HepG2 (cell line): ENCODE results near the gene SMPD1. TPM values are rescaled to one million over a fixed set of nuclear protein-coding genes. Genes with fewer than 3 reads are reported as not detected.

Source experiments
- CHCHD3 ChIP-seq: sonication (generic); formaldehyde crosslinking; IDR thresholded peaks from 2 replicates; pipeline ENCODE4 v1.8.0; 2022; ENCODE audit warnings: mild to moderate bottlenecking, missing genetic modification reagents, moderate library complexity
- CSRNP1 ChIP-seq: sonication (generic); formaldehyde crosslinking; IDR thresholded peaks from 2 replicates; pipeline ENCODE4 v1.8.1; 2023; ENCODE audit warnings: mild to moderate bottlenecking, missing genetic modification reagents
- ELF3 ChIP-seq: IDR thresholded peaks from 2 replicates; pipeline ENCODE4 v1.6.1; 2016; ENCODE audit warnings: missing genetic modification reagents, missing compliant biosample characterization
- GPN1 ChIP-seq: sonication (generic); formaldehyde crosslinking; IDR thresholded peaks from 2 replicates; pipeline ENCODE4 v1.5.1; 2020; ENCODE audit warnings: missing genetic modification reagents, borderline replicate concordance
- KAT7 ChIP-seq: IDR thresholded peaks from 2 replicates; pipeline ENCODE4 v1.6.1; 2018; ENCODE audit warnings: borderline replicate concordance, missing compliant biosample characterization
- MAFF ChIP-seq: IDR thresholded peaks from 2 replicates; pipeline ENCODE4 v1.6.1; 2011; ENCODE audit warnings: low read depth, low read length, improper control_type of control experiment
- NR3C1 ChIP-seq: sonication (generic); formaldehyde crosslinking; IDR thresholded peaks from 2 replicates; pipeline ENCODE4 v1.4.0; 2020; ENCODE audit warnings: missing genetic modification reagents
- PAF1 ChIP-seq: IDR thresholded peaks from 2 replicates; pipeline ENCODE4 v1.6.1; 2016; ENCODE audit warnings: missing genetic modification reagents, missing compliant biosample characterization
- POLR2AphosphoS5 ChIP-seq: IDR thresholded peaks from 2 replicates; pipeline ENCODE4 v1.6.1; 2012; ENCODE audit warnings: low read depth, low read length
- RARA ChIP-seq: IDR thresholded peaks from 2 replicates; pipeline ENCODE4 v1.6.1; 2016; ENCODE audit warnings: missing genetic modification reagents, missing compliant biosample characterization
- RBFOX2 ChIP-seq: fragments of 200-400 bp; formaldehyde crosslinking; IDR thresholded peaks from 2 replicates; pipeline ENCODE4 v1.6.1; 2017; ENCODE audit warnings: low read depth, mild to moderate bottlenecking, low read length
- SMYD3 ChIP-seq: sonication (generic); formaldehyde crosslinking; IDR thresholded peaks from 2 replicates; pipeline ENCODE4 v1.8.1; 2023; ENCODE audit warnings: mild to moderate bottlenecking, missing genetic modification reagents
- SNAPC5 ChIP-seq: sonication (generic); formaldehyde crosslinking; IDR thresholded peaks from 2 replicates; pipeline ENCODE4 v1.8.1; 2023; ENCODE audit warnings: mild to moderate bottlenecking, missing genetic modification reagents, borderline replicate concordance
- TAF1 ChIP-seq: sonication (generic); formaldehyde crosslinking; IDR thresholded peaks from 2 replicates; pipeline ENCODE4 v1.4.0; 2020; ENCODE audit warnings: missing genetic modification reagents
- TCF7 ChIP-seq: sonication (generic); IDR thresholded peaks from 2 replicates; pipeline ENCODE4 v1.6.1; 2016; ENCODE audit warnings: antibody characterized with exemption, low read depth
- ZFP37 ChIP-seq: sonication (generic); formaldehyde crosslinking; IDR thresholded peaks from 2 replicates; pipeline ENCODE4 v1.4.0; 2020; ENCODE audit warnings: missing genetic modification reagents, borderline replicate concordance
- ZNF224 ChIP-seq: sonication (generic); formaldehyde crosslinking; IDR thresholded peaks from 2 replicates; pipeline ENCODE4 v1.5.0; 2020; ENCODE audit warnings: mild to moderate bottlenecking, missing genetic modification reagents
- ZNF232 ChIP-seq: sonication (generic); formaldehyde crosslinking; IDR thresholded peaks from 2 replicates; pipeline ENCODE4 v1.4.0; 2020; ENCODE audit warnings: missing genetic modification reagents, borderline replicate concordance
- ZNF296 ChIP-seq: sonication (generic); formaldehyde crosslinking; conservative IDR thresholded peaks from 2 replicates; pipeline ENCODE4 v1.5.0; 2020; ENCODE audit warnings: mild to moderate bottlenecking, missing genetic modification reagents
- ZNF460 ChIP-seq: sonication (generic); formaldehyde crosslinking; IDR thresholded peaks from 2 replicates; pipeline ENCODE4 v1.5.1; 2020; ENCODE audit warnings: missing genetic modification reagents, mild to moderate bottlenecking, borderline replicate concordance
- ZNF569 ChIP-seq: sonication (generic); formaldehyde crosslinking; IDR thresholded peaks from 2 replicates; pipeline ENCODE4 v1.5.0; 2020; ENCODE audit warnings: mild to moderate bottlenecking, missing genetic modification reagents, moderate library complexity, borderline replicate concordance
- ZNF576 ChIP-seq: sonication (generic); formaldehyde crosslinking; IDR thresholded peaks from 2 replicates; pipeline ENCODE4 v1.4.0; 2020; ENCODE audit warnings: mild to moderate bottlenecking, missing genetic modification reagents
- ZNF598 ChIP-seq: sonication (generic); formaldehyde crosslinking; IDR thresholded peaks from 2 replicates; pipeline ENCODE4 v1.5.1; 2020; ENCODE audit warnings: mild to moderate bottlenecking, missing genetic modification reagents, borderline replicate concordance
- ZNF709 ChIP-seq: sonication (generic); formaldehyde crosslinking; IDR thresholded peaks from 2 replicates; pipeline ENCODE4 v1.5.0; 2020; ENCODE audit warnings: mild to moderate bottlenecking, missing genetic modification reagents
- ZNF772 ChIP-seq: sonication (generic); formaldehyde crosslinking; IDR thresholded peaks from 2 replicates; pipeline ENCODE4 v1.5.0; 2020; ENCODE audit warnings: mild to moderate bottlenecking, missing genetic modification reagents
- polyA plus RNA-seq, 8 experiments: library from polyadenylated mRNA; depleted of rRNA in 3 of 8; stranded (reverse) in 7 of 8; unstranded in 1 of 8; fragments of >200 nt; fragmentation: Illumina TruSeq in 4 of 8; extraction: Trizol in 4 of 8; gene quantifications; 2 replicates each; pipeline versions ENCODE4 v1.2.1 to v1.2.3, GENCODE V29; 2011 to 2016; ENCODE audit warnings: low read depth in 4 of 8, missing spikeins in 1 of 8, mixed read lengths in 1 of 8; ENCODE audit not compliant: insufficient read depth in 1 of 8
- total RNA-seq, 5 experiments: library from RNA; depleted of rRNA; stranded (reverse); fragments of >200 nt; fragmentation: Illumina TruSeq; extraction: Trizol; gene quantifications; 2 replicates each; pipeline ENCODE4 v1.2.3, GENCODE V29; 2016; ENCODE audit warnings: low read depth in 1 of 5
- TF ChIP-seq, protein P1 (sequence below): sonication (generic); formaldehyde crosslinking; IDR thresholded peaks from 2 replicates; pipeline ENCODE4 v1.4.0; 2020; ENCODE audit warnings: mild to moderate bottlenecking, missing genetic modification reagents, borderline replicate concordance
- TF ChIP-seq, protein P2 (sequence below): sonication (generic); formaldehyde crosslinking; IDR thresholded peaks from 2 replicates; pipeline ENCODE4 v1.5.1; 2020; ENCODE audit warnings: missing genetic modification reagents, mild to moderate bottlenecking, borderline replicate concordance

Gene SMPD1
- total and polyA plus RNA-seq, 2 of the 13 experiments (the other 11 are each of a cell fraction or from before 2014, with no cell fraction given), result 6.3 to 8.4 TPM

- TF ChIP-seq TCF7, result peak; percentile 42; the same call in 1 of the 2 replicates
- no peak for TF ChIP-seq ZNF460 (CRISPR knock-in tag)
- TF ChIP-seq ZNF232 (CRISPR knock-in tag), result no peak
- no peak for TF ChIP-seq ZNF224 (CRISPR knock-in tag)
- TF ChIP-seq ZNF772 (CRISPR knock-in tag), result peak; percentile 56
- TF ChIP-seq ZNF598, result no peak
- TF ChIP-seq ZNF576, result no peak
- TF ChIP-seq NR3C1 (CRISPR knock-in tag), result no peak
- TF ChIP-seq TAF1 (CRISPR knock-in tag), result peak; percentile 69; the same call in 1 of the 2 replicates
- TF ChIP-seq MAFF, result no peak
- no peak for TF ChIP-seq SNAPC5 (CRISPR knock-in tag)
- TF ChIP-seq CHCHD3 (CRISPR knock-in tag), result no peak
- TF ChIP-seq PAF1 (CRISPR knock-in tag), result no peak
- TF ChIP-seq ZNF296, result no peak
- no peak for TF ChIP-seq CSRNP1 (CRISPR knock-in tag)
- TF ChIP-seq ELF3, result no peak
- 0 out of 2 replicates have a peak, but pooled peaks have one; percentile 26 for TF ChIP-seq POLR2AphosphoS5
- no peak for TF ChIP-seq ZFP37 (CRISPR knock-in tag)
- TF ChIP-seq SMYD3 (CRISPR knock-in tag), result no peak
- TF ChIP-seq GPN1 (CRISPR knock-in tag), result no peak
- no peak for TF ChIP-seq ZNF569 (CRISPR knock-in tag)
- no peak for TF ChIP-seq KAT7 (CRISPR knock-in tag)
- 0 out of 2 replicates have a peak, but pooled peaks have one; percentile 19 for TF ChIP-seq RARA (CRISPR knock-in tag)
- TF ChIP-seq ZNF709 (CRISPR knock-in tag), result no peak; the same call in 1 of the 2 replicates
- peak; percentile 68 for TF ChIP-seq RBFOX2
- TF ChIP-seq, protein P1, sequence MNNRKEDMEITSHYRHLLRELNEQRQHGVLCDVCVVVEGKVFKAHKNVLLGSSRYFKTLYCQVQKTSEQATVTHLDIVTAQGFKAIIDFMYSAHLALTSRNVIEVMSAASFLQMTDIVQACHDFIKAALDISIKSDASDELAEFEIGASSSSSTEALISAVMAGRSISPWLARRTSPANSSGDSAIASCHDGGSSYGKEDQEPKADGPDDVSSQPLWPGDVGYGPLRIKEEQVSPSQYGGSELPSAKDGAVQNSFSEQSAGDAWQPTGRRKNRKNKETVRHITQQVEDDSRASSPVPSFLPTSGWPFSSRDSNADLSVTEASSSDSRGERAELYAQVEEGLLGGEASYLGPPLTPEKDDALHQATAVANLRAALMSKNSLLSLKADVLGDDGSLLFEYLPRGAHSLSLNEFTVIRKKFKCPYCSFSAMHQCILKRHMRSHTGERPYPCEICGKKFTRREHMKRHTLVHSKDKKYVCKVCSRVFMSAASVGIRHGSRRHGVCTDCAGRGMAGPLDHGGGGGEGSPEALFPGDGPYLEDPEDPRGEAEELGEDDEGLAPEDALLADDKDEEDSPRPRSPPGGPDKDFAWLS (CRISPR knock-in tag), result 0 out of 2 replicates have a peak, but pooled peaks have one; percentile 41
- TF ChIP-seq, protein P2, sequence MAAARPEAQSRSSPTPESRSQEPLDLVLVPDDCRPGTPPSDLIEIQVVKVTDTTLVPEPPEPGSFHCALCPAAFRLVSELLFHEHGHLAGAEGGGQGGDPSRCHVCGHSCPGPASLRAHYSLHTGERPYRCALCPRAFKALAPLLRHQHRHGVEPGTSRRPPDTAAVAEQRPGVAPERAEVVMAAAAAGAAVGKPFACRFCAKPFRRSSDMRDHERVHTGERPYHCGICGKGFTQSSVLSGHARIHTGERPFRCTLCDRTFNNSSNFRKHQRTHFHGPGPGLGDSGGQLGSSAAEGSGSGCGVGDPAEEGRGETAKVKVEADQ (CRISPR knock-in tag), result peak; percentile 85; the same call in 1 of the 2 replicates
Observed at GRCh38 chr11:6389905-6390717, at the start of gene SMPD1 (continued).
